ENCODE results near the gene ZNF133. TPM values are rescaled to one million over a fixed set of nuclear protein-coding genes. Genes with fewer than 3 reads are reported as not detected.

Gene ZNF133
- total RNA-seq, 1 experiment from 2014 or later: 16.2 TPM

DNA sequence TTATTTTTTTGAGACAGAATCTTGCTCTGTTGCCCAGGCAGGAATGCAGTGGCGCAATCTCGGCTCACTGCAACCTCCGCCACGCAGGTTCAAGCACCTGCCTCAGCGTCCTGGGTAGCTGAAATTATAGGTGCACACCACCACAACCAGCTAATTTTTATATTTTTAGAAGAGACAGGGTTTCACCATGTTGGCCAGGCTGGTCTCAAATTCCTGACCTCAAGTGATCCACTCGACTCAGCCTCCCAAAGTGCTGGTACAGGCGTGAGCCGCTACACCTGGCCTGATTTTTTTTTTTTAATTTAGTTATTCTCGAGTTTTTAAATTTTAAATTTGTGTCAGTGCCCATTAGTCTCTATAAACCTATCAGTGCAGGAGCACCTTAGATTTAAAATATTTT, 24.4 kb downstream of the ZNF133 start:
- Mint-ChIP-seq H3K4me1 (no peaks in the 10 kb centered on the region), H3K36me3 (peaks cover 23% of the 10 kb centered on the region), H3K4me3 (no peak overlapping the region), H3K27ac (no peak overlapping the region), H3K9me3 (no peaks in the 10 kb centered on the region), H3K27me3 (ENCODE audit: low read depth) (no peaks in the 10 kb centered on the region)
- DNase-seq (ENCODE audit: low spot score): no peak
- CTCF ChIA-PET: no interaction called here
- TF ChIP-seq, protein P1, sequence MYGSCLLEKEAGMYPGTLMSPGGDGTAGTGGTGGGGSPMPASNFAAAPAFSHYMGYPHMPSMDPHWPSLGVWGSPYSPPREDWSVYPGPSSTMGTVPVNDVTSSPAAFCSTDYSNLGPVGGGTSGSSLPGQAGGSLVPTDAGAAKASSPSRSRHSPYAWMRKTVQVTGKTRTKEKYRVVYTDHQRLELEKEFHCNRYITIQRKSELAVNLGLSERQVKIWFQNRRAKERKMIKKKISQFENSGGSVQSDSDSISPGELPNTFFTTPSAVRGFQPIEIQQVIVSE (CRISPR knock-in tag; IDR thresholded peaks at IDR 0.05; ENCODE audit: borderline replicate concordance): no peak
- TF ChIP-seq, protein P2, sequence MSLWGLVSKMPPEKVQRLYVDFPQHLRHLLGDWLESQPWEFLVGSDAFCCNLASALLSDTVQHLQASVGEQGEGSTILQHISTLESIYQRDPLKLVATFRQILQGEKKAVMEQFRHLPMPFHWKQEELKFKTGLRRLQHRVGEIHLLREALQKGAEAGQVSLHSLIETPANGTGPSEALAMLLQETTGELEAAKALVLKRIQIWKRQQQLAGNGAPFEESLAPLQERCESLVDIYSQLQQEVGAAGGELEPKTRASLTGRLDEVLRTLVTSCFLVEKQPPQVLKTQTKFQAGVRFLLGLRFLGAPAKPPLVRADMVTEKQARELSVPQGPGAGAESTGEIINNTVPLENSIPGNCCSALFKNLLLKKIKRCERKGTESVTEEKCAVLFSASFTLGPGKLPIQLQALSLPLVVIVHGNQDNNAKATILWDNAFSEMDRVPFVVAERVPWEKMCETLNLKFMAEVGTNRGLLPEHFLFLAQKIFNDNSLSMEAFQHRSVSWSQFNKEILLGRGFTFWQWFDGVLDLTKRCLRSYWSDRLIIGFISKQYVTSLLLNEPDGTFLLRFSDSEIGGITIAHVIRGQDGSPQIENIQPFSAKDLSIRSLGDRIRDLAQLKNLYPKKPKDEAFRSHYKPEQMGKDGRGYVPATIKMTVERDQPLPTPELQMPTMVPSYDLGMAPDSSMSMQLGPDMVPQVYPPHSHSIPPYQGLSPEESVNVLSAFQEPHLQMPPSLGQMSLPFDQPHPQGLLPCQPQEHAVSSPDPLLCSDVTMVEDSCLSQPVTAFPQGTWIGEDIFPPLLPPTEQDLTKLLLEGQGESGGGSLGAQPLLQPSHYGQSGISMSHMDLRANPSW (CRISPR knock-in tag; conservative IDR thresholded peaks at IDR 0.05; ENCODE audit: low read depth): no peak
- TF ChIP-seq SMAD4 (CRISPR knock-in tag; IDR thresholded peaks at IDR 0.05): no peak
- TF ChIP-seq ZNF138 (CRISPR knock-in tag; conservative IDR thresholded peaks at IDR 0.05): no peak
- TF ChIP-seq SMAD3 (CRISPR knock-in tag; IDR thresholded peaks at IDR 0.05; ENCODE audit: borderline replicate concordance): no peak
- no peak for TF ChIP-seq ZNF423 (CRISPR knock-in tag; IDR thresholded peaks at IDR 0.05)
- TF ChIP-seq EMX1 (CRISPR knock-in tag; IDR thresholded peaks at IDR 0.05): no peak
- TF ChIP-seq SOX15 (CRISPR knock-in tag; IDR thresholded peaks at IDR 0.05): no peak
- no peak for TF ChIP-seq CREM (CRISPR knock-in tag; IDR thresholded peaks at IDR 0.05)
- no peak for TF ChIP-seq NFE2L1 (CRISPR knock-in tag; IDR thresholded peaks at IDR 0.05)
- no peak for TF ChIP-seq NR3C1 (CRISPR knock-in tag; conservative IDR thresholded peaks at IDR 0.05; ENCODE audit: low read depth)
- TF ChIP-seq, protein P3, sequence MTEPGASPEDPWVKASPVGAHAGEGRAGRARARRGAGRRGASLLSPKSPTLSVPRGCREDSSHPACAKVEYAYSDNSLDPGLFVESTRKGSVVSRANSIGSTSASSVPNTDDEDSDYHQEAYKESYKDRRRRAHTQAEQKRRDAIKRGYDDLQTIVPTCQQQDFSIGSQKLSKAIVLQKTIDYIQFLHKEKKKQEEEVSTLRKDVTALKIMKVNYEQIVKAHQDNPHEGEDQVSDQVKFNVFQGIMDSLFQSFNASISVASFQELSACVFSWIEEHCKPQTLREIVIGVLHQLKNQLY (CRISPR knock-in tag; IDR thresholded peaks at IDR 0.05): no peak
- no peak for TF ChIP-seq NFATC4 (CRISPR knock-in tag; IDR thresholded peaks at IDR 0.05)
- no peak for TF ChIP-seq TEAD4 (CRISPR knock-in tag; IDR thresholded peaks at IDR 0.05)
- TF ChIP-seq ZNF416 (CRISPR knock-in tag; IDR thresholded peaks at IDR 0.05): no peak
- no peak for TF ChIP-seq FOXP1 (CRISPR knock-in tag; IDR thresholded peaks at IDR 0.05; ENCODE audit: borderline replicate concordance)
- TF ChIP-seq HMGA2 (CRISPR knock-in tag; IDR thresholded peaks at IDR 0.05): no peak
- TF ChIP-seq, protein P4, sequence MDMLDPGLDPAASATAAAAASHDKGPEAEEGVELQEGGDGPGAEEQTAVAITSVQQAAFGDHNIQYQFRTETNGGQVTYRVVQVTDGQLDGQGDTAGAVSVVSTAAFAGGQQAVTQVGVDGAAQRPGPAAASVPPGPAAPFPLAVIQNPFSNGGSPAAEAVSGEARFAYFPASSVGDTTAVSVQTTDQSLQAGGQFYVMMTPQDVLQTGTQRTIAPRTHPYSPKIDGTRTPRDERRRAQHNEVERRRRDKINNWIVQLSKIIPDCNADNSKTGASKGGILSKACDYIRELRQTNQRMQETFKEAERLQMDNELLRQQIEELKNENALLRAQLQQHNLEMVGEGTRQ (CRISPR knock-in tag; IDR thresholded peaks at IDR 0.05): no peak
- TF ChIP-seq ZNF121 (CRISPR knock-in tag; IDR thresholded peaks at IDR 0.05): no peak
- TF ChIP-seq, protein P5, sequence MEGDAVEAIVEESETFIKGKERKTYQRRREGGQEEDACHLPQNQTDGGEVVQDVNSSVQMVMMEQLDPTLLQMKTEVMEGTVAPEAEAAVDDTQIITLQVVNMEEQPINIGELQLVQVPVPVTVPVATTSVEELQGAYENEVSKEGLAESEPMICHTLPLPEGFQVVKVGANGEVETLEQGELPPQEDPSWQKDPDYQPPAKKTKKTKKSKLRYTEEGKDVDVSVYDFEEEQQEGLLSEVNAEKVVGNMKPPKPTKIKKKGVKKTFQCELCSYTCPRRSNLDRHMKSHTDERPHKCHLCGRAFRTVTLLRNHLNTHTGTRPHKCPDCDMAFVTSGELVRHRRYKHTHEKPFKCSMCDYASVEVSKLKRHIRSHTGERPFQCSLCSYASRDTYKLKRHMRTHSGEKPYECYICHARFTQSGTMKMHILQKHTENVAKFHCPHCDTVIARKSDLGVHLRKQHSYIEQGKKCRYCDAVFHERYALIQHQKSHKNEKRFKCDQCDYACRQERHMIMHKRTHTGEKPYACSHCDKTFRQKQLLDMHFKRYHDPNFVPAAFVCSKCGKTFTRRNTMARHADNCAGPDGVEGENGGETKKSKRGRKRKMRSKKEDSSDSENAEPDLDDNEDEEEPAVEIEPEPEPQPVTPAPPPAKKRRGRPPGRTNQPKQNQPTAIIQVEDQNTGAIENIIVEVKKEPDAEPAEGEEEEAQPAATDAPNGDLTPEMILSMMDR (IDR thresholded peaks at IDR 0.05): no peak
- POLR2A ChIA-PET: no interaction called here
- no peak for ATAC-seq

DNA sequence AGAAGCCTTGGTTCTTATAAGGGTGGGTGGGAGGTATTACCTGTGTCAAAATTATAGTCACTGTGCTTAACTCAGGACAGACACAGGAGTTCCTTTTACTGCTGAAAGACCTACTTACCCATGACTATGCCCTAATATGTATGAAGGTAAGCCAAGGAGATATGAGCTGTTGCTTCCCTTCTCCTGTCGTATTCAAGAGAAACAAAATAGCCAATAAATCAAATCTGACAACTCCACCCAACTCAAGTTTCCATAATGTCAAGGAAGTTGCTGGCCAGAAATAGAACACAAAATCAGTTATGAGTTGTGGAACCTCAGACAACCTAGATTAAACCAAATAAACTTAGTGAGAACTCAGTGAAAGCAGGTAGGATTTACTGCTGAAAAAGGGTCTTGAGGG, 25.1 kb downstream of the ZNF133 start:
- peaks cover 23% of the 10 kb centered on the region for H3K36me3 Mint-ChIP-seq
- ATAC-seq (no peak), DNase-seq (ENCODE audit: low spot score) (no peak)
- H3K4me1 Mint-ChIP-seq: no peaks in the 10 kb centered on the region
- ChIA-PET POLR2A (no interaction called here), CTCF (no interaction called here)
- H3K27me3 Mint-ChIP-seq (ENCODE audit: low read depth): no peaks in the 10 kb centered on the region
- H3K4me3 Mint-ChIP-seq: no peak overlapping the region
- TF ChIP-seq ZNF671 (CRISPR knock-in tag; IDR thresholded peaks at IDR 0.05) (no peak), HMGA2 (CRISPR knock-in tag; IDR thresholded peaks at IDR 0.05) (no peak), MXD4 (CRISPR knock-in tag; IDR thresholded peaks at IDR 0.05; ENCODE audit: borderline replicate concordance) (no peak), ETV6 (CRISPR knock-in tag; IDR thresholded peaks at IDR 0.05) (no peak), ESRRA (CRISPR knock-in tag; IDR thresholded peaks at IDR 0.05; ENCODE audit: borderline replicate concordance) (no peak)
- no peaks in the 10 kb centered on the region for H3K9me3 Mint-ChIP-seq
- H3K27ac Mint-ChIP-seq: no peak overlapping the region

All from WTC11 (cell line).